IPS-15b (cell line): ENCODE results near the gene CYTH2.

ENCODE experiments used
- H3K27me3 ChIP-seq: one replicate; pipeline ENCODE4 v1.6.1; 2013; ENCODE audit warnings: low read length; ENCODE audit not compliant: control insufficient read depth, insufficient read depth
- H3K36me3 ChIP-seq: one replicate; pipeline ENCODE4 v1.6.1; 2013; ENCODE audit warnings: low read length; ENCODE audit not compliant: control insufficient read depth, insufficient read depth
- H3K4me1 ChIP-seq: one replicate; pipeline ENCODE4 v1.6.1; 2013; ENCODE audit warnings: mild to moderate bottlenecking, low read length; ENCODE audit not compliant: control insufficient read depth, insufficient read depth
- H3K4me3 ChIP-seq: one replicate; pipeline ENCODE4 v1.5.1; 2013; ENCODE audit warnings: low read depth, low read length
- H3K9ac ChIP-seq: one replicate; pipeline ENCODE4 v1.6.1; 2013; ENCODE audit warnings: low read depth, mild to moderate bottlenecking, low read length
- H3K9me3 ChIP-seq: one replicate; pipeline ENCODE4 v1.6.1; 2013; ENCODE audit warnings: mild to moderate bottlenecking, low read length; ENCODE audit not compliant: control insufficient read depth, insufficient read depth

The CYTH2 gene

GRCh38 chr19:48530066-48530720 lies 61.0 kb downstream of the CYTH2 start:
- Histone ChIP-seq H3K9me3 (no peaks in the 10 kb centered on the region), H3K4me3 (no peak overlapping the region), H3K9ac (no peak overlapping the region), H3K27me3 (no peaks in the 10 kb centered on the region), H3K4me1 (peaks cover 2% of the 10 kb centered on the region), H3K36me3 (no peaks in the 10 kb centered on the region)

- Histone ChIP-seq H3K36me3 (no peaks in the 10 kb centered on the region), H3K4me1 (peaks cover 2% of the 10 kb centered on the region), H3K27me3 (no peaks in the 10 kb centered on the region), H3K4me3 (no peak overlapping the region), H3K9ac (no peak overlapping the region), H3K9me3 (no peaks in the 10 kb centered on the region)
These were observed 61.6 kb downstream of the CYTH2 start for GRCh38 chr19:48530770-48531169.
